Measurements from ENCODE around the gene SLC6A6.

The SLC6A6 gene

DNA sequence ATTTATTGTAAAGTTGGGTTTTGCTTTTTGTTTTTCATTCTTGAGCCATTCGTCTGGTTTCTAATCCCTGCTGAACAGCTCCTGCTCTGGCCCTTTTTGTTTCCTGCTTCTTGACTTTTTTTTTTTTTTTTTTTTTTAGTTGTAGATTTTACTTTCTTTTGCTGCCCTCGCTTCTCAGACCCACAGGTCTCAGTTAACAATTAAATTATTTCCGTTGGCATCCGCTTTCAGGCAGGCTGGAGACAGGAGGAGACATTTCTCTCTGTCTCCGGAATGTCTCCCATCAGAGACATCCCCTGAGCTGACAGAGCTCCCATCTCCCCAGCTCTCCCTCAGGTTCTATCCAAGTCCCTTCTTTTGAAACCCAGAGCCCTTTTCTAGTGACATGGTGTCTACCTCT, 68.6 kb downstream of the SLC6A6 start:
- no peak for DNase-seq

GRCh38 chr3:14471690-14472089, 69.3 kb downstream of the SLC6A6 start:
- DNase-seq = no peak

- no peak for DNase-seq
These were observed 70.3 kb downstream of the SLC6A6 start for GRCh38 chr3:14472471-14473351.

DNA sequence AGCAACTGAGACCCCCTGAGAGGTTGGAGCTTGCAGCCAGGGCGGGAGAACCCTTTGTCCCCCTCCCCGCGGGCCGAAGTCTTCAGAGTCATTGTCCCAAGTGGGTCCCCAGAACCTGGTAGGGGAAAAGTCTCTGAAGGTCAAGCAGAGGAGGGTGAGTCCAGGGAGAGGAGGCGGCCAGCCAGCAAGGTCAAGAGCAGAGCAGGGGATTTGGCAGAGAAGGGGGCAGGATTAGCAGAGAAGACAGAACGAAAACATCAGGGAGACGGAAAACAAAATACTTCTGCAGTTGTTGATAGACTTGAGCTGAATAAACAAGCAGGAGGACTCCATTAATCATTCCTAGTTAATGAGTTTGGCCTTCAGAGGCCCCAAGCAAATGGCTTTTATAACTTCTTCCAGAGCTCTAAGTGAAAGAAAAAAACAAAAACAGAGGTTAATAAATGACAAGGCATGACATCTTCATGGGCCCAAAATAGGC, 71.0 kb downstream of the SLC6A6 start:
- no peak for DNase-seq

GRCh38 chr3:14474363-14475081, 72.1 kb downstream of the SLC6A6 start:
- no peak for DNase-seq

- DNase-seq = no peak
These were observed 73.2 kb downstream of the SLC6A6 start for GRCh38 chr3:14475621-14476020.

DNA sequence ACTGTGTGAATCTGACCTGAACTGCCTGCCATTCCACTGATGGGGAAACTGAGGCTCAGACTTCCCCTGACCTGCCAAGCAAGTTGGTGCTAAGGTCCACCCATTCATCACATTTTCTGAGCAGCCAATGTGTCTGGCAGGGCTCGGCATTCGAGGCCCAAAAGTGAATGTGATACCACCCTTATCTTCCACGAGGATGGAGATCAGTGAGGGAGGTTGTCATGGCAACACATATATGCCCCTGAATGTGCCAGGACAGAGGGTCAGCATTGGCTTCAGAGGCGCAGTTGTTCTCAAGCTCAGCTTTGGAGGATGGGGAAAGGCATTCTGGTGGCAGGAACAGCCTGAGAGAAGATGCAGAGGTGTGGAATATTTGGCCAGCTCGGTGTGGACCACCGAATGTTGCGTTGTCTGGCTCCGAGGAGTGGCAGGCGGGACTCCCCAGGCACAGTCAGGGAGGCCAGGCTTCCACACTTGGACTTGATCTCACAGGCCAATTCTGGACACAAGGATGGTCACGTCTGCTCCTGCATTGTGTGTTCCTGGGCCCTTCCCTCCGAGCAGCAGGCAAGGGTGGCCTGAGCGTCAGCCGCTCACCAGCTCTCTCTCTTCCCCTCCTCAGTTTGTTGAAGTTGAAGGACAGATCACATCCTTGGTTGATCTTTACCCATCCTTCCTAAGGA, 74.3 kb downstream of the SLC6A6 start:
- DNase-seq = no peak

DNA sequence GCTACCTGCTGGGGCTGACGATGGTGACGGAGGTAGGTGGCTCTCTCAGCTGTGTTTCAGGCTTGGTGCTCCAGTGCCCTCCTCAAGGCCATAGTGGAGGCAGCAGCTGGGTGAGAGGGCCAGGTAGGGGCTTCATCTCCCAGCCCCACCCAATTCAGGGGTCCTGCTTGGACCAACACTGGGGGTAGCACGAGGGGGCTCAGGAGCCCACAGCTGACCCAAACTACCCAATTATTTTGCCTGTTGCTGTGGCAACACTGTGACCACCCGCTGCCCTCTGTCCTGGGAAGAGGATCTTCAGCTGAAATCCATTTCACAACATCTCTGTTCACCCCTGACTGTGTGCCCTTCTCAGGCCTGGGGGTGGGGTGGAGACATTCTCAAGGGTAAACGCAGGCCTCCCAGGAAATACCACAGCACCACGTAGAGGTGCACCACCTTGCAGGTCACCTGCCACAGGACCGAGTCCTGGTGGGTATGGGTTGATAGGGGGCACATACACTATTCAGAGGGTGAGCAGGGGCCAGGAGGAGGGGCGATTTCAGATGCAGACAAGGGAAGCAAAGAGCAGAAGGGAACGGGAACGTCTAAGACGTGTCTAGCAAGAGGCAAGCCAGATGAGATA, 75.0 kb downstream of the SLC6A6 start:
- no peak for DNase-seq

- DNase-seq = no peak
These were observed 76.6 kb downstream of the SLC6A6 start for GRCh38 chr3:14478956-14479550.

DNA sequence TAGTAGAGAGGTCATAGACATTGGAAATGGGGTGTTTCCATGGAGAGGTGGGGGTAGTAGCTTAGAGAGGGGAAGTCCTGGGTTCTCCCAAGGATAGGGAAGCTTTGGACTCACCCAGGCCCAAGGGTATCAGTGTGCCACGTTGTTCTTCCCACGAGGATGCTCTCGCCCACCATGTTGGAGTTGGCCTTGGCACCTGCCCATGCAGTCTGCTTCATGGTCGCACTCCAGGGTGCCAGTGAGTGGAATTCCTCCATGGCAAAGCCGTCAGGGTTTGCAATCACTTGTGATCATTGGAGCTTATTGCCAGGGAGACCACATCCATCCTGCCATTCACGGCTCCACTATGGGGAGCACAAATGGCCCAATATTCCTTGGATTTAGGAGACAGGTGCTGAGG, 77.2 kb downstream of the SLC6A6 start:
- DNase-seq = no peak

DNA sequence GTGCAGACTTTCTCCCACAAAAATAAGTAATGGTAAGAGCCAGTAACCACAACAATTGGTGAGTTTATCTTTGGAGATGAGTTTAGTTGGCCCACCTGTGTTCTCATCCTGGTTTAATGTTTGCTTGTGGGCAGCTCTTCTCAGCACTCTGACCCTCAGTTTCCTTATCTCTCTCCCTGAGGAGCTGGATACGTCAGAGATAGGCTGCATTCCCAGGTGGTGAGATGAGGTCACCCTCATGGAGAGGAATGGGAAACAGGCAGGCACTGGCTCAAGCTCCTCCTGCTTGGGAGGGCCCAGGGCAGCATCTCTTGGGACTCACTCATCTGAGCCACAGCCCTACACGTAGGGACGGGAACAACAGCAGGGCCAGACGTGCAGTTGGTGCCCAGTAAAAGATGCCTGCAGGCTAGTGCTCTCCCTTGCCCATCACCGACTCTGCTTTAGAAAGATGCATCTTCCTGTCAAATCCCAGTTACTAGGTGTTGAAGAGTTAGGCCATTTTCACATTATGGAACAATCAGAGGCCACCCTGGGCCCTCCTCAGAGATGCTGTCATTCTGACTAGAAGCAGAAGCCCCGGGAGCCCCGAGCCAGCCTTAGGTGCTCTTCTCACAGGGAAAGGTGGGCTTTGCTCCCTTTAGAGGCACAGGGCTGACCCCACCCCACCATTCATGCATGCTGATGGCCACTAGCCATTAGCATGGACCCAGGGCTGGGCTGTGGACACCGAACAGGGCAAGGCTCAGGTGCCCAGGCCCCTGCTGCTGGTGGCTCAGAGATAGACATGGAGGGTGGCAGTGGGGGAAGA, 78.0 kb downstream of the SLC6A6 start:
- DNase-seq = no peak

- DNase-seq = no peak
These were observed 78.7 kb downstream of the SLC6A6 start for GRCh38 chr3:14481018-14481645.

GRCh38 chr3:14481646-14482036, 79.2 kb downstream of the SLC6A6 start:
- no peak for DNase-seq

DNA sequence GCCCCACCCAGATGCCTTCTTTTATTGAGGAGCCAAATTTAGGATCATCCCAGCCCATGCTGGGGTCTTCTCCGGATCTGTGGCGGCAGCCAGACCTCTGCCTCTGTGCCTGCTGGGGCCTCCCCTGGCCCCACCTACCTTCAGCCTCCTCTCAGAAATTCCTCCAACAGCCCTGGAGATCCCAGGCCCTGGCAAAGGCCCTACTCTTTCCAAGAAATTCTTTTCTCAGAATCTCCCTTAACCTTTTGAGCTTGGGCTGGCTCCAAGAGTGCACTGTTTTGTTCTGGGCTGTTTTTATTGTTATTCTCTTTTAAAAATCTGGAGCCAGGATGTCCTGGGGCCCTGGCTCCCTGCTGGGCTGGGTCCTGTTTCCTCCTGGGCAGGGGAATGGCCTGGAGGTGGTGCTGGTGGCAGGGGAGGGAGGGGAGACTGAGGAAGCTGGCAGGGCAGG, 79.9 kb downstream of the SLC6A6 start:
- DNase-seq = no peak

- DNase-seq = no peak
These were observed 80.9 kb downstream of the SLC6A6 start for GRCh38 chr3:14483286-14483685.

DNA sequence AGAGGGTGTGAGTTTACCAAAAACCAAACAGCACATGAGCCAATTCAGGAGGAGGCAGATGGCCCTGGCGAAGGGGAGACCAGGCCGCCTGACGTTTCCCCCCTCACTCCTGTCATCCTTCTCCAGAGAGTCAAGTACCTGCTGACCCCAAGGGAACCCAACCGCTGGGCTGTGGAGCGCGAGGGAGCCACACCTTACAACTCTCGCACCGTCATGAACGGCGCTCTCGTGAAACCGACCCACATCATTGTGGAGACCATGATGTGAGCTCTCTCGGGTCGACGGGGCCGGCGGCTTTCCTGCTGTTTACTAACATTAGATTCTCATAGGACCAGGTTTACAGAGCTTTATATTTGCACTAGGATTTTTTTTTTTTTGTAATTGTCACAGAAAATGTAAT, 82.3 kb downstream of the SLC6A6 start:
- no peak for DNase-seq

DNA sequence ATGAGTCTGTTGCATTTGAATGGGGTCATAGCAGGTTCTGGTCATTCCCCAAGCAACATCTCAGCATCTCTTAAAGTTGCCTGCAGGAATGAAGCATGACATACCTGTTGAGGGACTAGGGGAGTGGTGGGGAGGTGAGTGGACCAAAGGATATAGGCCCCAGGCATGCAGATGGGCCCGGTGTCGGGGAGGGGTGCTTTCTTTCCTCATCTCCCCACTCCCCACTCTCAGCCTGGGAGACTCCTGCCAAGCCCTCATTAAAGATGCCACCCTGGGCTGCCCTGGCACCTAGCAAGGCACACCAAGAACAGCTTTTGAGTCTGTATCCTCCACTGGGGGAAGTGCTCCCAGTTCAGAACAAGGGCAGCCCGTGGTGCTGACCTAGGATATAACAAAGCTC, 83.6 kb downstream of the SLC6A6 start:
- DNase-seq = no peak

- DNase-seq = no peak
These were observed 84.1 kb downstream of the SLC6A6 start for GRCh38 chr3:14486460-14486859.

GRCh38 chr3:14487086-14487485, 84.7 kb downstream of the SLC6A6 start:
- no peak for DNase-seq

- DNase-seq = no peak
These were observed 85.4 kb downstream of the SLC6A6 start for GRCh38 chr3:14487821-14488220.

Data from NCI-H82 (cell line).